Dermis lymphatic vessel endothelial cell (primary cell): ENCODE results near the gene CDC7. TPM values are rescaled to one million over a fixed set of nuclear protein-coding genes. Genes with fewer than 3 reads are reported as not detected.

Experiments
- total RNA-seq: library from RNA; depleted of rRNA; stranded (reverse); fragments of >200 nt; gene quantifications from 2 replicates; pipeline ENCODE4 v1.2.1, GENCODE V29; 2014

Gene CDC7
- total RNA-seq, result 2.0 and 2.1 TPM in 2 replicates

GRCh38 chr1:91500756-91501522, at the start of gene CDC7:
Gene CDC7, plus strand, starts transcription at chr1:91500851. Its CDS starts 866 bp downstream, at chr1:91501717.

Other genes starting within 250 kb of the CDC7 start
- gene HFM1, start 96.0 kb upstream of the CDC7 start, total RNA-seq, result 0.11 and 0.69 TPM in 2 replicates